GM19238 (cell line): ENCODE data around the gene GRK7.
"Not testable (repeated sequence)": the region's sequence is repeated elsewhere in the genome, so short reads cannot be mapped to it uniquely, and the experiment has no call there.

Source experiments
- DNase-seq: peaks from one replicate; pipeline ENCODE4 v3.0.0; 2011; ENCODE audit warnings: low spot score; ENCODE audit not compliant: insufficient read length

Gene GRK7

DNA sequence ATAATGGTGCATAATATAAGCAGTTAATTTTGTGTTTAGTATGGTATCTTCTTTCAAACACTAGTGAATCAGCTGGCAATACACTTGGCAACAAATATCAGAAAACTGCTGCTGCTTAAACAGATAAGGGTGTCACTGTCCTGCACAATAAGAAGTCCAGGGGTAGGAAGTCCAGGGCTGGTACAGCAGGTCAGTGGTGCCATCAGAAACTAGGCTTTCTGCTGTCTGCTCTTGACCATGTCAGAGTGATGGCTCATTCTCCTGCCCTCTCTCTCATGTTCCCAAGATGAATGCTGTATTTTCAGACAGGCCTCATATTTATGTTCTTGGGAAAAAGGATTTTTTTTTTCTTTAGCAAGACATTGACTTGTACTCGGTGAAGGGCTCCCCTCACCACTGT is 9.2 kb upstream of the GRK7 start:
- DNase-seq = no peak

DNA sequence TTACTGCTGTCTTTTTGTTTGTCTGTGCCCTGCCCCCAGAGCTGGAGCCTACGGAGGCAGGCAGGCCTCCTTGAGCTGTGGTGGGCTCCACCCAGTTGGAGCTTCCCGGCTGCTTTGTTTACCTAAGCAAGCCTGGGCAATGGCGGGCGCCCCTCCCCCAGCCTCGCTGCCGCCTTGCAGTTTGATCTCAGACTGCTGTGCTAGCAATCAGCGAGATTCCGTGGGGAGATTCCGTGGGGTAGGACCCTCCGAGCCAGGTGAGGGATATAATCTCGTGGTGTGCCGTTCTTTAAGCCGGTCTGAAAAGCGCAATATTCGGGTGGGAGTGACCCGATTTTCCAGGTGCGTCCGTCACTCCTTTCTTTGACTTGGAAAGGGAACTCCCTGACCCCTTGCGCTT is 656 bp upstream of the GRK7 start:
- DNase-seq = not testable (repeated sequence)

GRCh38 chr3:141764045-141764444 is 837 bp downstream of the GRK7 start:
- DNase-seq = no peak

- DNase-seq = no peak
Observed at GRCh38 chr3:141764465-141764864, 1.3 kb downstream of the GRK7 start.

DNA sequence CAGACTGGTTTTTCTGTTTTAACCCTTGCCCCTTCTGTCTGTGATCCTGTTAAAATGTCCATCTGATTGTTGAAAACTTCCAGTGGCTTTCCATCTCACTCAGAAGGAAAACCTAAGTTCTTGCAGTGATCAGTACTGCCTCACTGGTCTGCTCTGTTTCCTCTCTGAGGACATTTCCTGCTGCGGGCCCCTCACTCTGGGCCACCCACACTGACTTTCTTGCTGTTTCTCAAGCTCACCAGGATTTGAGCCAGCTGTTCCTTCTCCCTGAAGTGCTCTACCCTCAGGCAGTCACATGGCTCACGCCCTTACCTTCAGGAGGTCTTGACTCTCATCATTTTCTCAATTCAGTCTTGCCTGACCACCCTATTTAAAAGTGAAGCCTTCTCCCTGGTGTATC is 1.8 kb downstream of the GRK7 start:
- no peak for DNase-seq

GRCh38 chr3:141767066-141767465 is 3.9 kb downstream of the GRK7 start:
- no peak for DNase-seq

DNA sequence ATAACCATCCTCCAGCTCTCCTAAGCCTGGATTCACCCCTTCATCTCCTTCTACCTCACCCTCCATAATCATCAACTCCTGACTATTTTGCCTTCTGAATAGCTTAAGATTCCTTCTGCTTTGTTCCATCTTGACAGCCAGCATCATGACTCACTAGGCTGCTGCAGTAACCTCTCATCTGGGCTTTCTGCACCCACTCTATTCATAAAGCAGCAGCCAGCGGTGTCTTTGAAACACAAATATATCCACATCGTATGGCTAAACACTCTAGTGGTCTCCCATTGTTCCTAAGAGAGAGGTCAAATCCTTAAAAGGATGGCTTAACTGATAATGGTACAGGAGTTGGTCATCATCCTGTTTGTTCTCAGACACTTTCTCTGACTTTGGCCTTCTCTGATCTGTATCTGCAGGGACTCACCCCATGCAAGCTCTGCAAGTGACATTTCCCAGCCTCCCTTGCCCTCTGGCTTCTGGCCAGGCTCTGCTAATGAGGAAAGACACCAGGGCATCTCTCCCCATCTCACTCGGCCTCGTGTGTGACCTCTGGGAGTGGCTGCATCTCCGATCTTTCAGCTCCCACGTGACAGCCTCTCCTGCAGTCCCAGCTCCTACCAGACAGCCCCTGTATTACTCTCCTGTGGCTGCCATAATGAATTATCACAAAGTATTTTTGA is 6.2 kb downstream of the GRK7 start:
- DNase-seq = no peak

GRCh38 chr3:141773676-141774075 is 10.5 kb downstream of the GRK7 start:
- no peak for DNase-seq

GRCh38 chr3:141776376-141776775 is 13.2 kb downstream of the GRK7 start:
- DNase-seq = no peak

- no peak for DNase-seq
Observed at GRCh38 chr3:141776885-141777284, 13.7 kb downstream of the GRK7 start.

- DNase-seq = no peak
Observed at GRCh38 chr3:141777957-141778813, 15.0 kb downstream of the GRK7 start.

- DNase-seq = no peak
Observed at GRCh38 chr3:141779667-141780066, 16.5 kb downstream of the GRK7 start.

DNA sequence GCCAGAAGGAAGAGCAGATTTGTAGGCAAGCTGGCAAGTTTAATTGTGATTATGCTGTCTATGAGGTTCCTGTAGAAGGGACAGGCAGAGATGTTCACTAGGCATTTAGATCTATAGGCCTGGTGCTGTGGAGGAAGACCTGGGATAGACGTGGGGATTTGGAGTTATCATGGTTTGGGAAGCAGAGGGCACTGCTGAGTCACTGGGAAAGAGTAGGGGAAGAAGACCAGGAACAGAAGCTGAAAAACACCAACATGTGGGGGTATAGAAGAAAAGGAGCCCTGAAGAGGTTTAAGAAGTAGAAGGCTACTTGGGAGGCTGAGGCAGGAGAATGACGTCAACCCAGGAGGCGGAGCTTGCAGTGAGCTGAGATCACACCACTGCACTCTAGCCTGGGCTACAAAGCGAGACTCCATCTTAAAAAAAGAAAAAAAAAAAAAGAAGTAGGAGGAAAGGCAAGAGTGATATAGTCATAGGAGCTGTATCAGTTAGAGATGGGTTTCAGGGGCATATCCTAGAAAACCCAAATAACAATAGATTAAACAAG is 19.3 kb downstream of the GRK7 start:
- DNase-seq = no peak

DNA sequence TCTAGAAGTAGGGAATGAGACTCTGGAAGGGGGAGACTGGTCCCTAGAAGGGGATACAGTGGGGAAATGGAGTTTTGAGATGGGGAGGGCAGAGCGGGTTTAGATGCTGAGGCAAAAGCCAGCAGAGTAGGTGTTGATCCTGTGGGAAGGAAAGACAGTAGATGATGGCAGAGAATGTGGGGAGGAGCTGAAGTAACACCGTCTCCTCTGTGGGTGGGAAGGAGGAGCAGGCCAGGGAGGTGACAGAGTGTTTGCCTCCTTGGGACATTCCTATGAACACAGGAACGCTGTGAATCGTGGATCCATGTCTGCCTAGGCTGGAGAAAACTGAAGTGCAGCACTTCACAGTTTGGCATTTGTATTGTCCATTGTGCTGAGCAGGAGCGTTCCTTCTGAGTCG is 20.4 kb downstream of the GRK7 start:
- DNase-seq = no peak

- DNase-seq = no peak
Observed at GRCh38 chr3:141784096-141784495, 20.9 kb downstream of the GRK7 start.

DNA sequence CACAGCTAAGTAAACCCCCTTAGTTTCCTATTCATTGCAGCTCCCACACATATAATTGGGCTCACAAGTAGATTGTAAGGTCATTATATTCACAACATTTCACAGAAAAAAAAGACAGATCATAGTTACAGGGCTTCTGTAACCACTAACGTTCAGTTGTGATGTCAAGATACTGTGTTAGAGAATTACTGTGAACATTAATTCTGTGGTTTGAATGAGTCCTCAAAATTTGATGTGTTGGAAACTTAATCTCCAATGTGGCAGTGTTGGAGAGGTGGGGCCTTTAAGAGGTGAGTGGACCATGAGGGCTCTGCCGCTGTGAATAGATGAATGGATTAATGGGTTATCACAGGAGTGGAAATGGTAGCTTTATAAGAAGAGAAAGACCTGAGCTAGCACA is 21.3 kb downstream of the GRK7 start:
- DNase-seq = no peak

DNA sequence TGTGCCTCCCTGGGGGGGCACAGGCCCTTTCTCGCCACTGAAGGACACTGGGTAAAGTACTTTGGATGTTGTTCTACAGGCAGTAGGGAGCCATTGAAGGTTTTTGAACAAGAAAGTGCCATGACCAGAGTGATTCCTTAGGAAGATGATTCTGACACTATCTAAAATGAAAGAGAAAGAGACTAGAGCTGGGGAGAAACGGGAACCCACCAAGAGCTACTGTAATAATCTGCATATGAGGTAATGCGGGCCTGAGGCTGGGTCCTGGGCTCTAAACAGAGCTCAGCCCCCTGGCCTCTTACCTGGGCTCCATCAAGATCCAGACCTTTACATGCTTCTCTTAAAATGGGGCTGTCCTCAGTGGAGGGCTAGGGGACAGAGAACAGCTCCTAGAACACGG is 24.9 kb downstream of the GRK7 start:
- DNase-seq = no peak

- not testable (repeated sequence) for DNase-seq
Observed at GRCh38 chr3:141788750-141789149, 25.5 kb downstream of the GRK7 start.

- no peak for DNase-seq
Observed at GRCh38 chr3:141789281-141789680, 26.1 kb downstream of the GRK7 start.

GRCh38 chr3:141790171-141790570 is 27.0 kb downstream of the GRK7 start:
- no peak for DNase-seq

DNA sequence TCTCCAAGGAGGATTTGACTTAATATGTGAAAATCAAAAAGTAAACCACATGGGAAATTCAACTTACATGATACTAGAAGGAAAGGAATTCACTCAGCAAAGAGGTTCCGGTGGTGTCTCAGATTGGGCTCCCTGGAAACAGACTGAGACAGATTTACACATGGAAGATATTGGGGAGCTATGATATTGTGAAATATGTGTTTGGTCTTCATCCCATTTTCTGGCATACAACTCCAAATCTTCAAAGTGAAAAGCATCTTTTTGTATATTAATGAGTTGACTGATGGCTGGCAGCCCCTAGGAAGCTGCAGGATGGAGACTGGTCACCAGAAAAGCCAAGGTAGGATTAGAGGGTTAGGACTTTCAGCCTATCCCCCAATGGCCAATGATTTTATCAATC is 29.3 kb downstream of the GRK7 start:
- DNase-seq = no peak

- DNase-seq = no peak
Observed at GRCh38 chr3:141793476-141794260, 30.5 kb downstream of the GRK7 start.
